ENCODE data around the gene WDR72. TPM values are rescaled to one million over a fixed set of nuclear protein-coding genes. Genes with fewer than 3 reads are reported as not detected.

Gene WDR72
- not detected in 2 replicates for total RNA-seq

DNA sequence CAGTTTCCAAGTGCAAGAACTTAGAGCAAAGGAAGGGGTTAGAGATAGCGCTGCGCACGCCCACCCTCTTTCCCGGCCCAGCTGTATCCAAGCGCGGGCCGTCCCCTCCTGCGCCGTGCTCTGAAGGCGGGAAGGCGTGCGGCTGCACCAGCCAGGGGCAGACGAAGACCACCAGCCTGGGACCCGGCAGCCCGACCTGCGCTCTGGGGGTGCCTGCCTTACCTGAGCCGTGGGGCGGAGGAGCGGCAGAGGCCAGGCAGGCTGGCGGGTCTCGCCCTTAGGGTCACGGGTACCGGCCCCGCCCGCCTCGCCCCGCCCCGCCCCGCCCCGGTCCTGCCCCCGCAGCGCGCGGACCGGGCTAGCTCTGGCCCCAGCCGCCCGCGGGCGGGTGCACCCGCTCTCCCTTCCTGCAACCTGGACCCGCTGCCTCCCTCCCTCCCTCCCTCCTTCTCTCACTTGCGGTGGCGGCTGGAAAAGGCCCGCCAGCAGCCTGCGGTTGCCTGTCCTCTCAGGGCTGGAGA is at the start of gene WDR72:
Gene WDR72 (minus strand): TSS at position 253 of the 521 bp plus-strand sequence. CDS start 26,514 bp downstream, outside the sequence.

Other genes starting within 250 kb of the WDR72 start
- gene UNC13C, start 218.8 kb upstream of the WDR72 start, total RNA-seq, result under 0.01 and 2.3 TPM in 2 replicates

Measured in smooth muscle cell of the pulmonary artery (primary cell).